Choroid plexus epithelial cell (primary cell): ENCODE data around the gene KCTD7.
A peak's percentile ranks its signal among the peaks of the same experiment; 100 is the strongest.

Experiments
- DNase-seq: peaks from one replicate; pipeline ENCODE4 v3.0.0-alpha.2; 2010; ENCODE audit warnings: low read depth
- H3K4me3 ChIP-seq: 2 replicates; pipeline ENCODE4 v1.5.1; 2011; ENCODE audit warnings: low read depth, mild to moderate bottlenecking, control low read depth, low read length, moderate library complexity
- TF ChIP-seq, protein P1 (sequence below): conservative IDR thresholded peaks from 2 replicates; pipeline ENCODE4 v1.5.1; 2011; ENCODE audit warnings: low read depth, mild to moderate bottlenecking, control low read depth, inconsistent platforms, low read length, moderate library complexity

KCTD7 gene

DNA sequence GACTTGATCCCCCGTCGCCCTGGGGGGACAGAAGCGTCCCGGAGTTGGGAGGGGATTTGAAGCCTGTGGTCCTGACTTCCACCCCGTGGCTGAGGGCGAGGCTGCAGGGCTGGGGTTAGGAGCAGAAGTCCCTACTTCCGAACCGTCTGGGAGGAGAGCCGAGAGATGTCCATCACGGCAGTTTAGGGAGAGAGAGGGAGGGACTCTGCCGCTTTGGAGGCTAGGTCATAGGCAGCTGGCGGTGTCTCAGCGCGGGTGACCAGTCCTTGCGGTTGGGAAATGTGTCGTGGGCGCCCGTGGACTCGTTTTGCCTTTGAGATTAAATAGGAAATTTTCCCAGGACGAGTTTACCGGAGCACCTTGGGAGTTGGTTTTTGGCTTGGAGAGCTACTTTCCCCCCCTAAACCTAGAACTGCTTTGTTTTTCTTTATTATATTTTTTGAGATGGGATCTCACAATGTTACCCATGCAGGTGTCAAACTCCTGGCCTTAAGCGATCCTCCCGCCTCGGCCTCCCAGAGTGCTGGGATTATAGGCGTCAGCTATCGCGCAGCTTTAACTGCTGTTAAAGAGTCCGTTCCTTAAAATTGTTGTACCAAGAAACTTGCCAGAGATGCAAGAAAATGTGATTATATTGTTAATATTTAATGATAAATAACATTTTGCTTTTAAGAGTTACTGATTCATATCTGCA, 26.6 kb downstream of the KCTD7 start:
- H3K4me3 ChIP-seq: peak overlapping the region; percentile 85
- DNase-seq: peak; percentile 48
- TF ChIP-seq, protein P1, sequence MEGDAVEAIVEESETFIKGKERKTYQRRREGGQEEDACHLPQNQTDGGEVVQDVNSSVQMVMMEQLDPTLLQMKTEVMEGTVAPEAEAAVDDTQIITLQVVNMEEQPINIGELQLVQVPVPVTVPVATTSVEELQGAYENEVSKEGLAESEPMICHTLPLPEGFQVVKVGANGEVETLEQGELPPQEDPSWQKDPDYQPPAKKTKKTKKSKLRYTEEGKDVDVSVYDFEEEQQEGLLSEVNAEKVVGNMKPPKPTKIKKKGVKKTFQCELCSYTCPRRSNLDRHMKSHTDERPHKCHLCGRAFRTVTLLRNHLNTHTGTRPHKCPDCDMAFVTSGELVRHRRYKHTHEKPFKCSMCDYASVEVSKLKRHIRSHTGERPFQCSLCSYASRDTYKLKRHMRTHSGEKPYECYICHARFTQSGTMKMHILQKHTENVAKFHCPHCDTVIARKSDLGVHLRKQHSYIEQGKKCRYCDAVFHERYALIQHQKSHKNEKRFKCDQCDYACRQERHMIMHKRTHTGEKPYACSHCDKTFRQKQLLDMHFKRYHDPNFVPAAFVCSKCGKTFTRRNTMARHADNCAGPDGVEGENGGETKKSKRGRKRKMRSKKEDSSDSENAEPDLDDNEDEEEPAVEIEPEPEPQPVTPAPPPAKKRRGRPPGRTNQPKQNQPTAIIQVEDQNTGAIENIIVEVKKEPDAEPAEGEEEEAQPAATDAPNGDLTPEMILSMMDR: peak; percentile 20

DNA sequence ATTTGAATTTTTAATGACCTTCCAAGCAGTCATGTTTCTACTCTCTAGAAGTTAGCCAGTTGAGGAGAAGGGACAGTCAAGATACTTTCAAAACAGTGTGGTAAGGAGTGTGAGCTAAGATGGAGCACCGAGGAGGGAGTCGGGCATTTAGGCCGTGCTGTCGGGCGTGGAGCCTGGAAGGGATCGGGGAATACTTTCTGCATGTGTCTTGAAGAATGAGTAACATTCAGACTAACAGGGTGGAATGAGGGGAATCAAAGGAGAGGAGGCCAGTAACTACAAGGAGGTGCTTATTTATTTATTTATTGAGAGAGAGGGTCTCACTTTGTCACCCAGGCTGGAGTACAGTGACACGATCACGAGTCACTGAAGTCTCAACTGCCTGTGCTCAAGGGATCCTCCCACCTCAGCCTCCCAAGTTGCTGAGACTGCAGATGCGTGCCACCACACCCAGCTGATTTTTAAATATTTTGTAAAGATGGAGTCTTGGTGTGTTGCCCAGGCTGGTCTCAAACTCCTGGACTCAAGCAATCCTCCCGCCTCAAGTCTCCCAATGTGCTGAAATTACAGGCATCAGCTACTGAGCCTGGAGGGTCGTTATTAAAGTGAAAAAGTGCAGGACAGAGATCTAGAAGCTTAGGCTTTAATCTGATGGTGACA, 27.3 kb downstream of the KCTD7 start:
- peak overlapping the region; percentile 85 for H3K4me3 ChIP-seq
- peak; percentile 43 for DNase-seq

DNA sequence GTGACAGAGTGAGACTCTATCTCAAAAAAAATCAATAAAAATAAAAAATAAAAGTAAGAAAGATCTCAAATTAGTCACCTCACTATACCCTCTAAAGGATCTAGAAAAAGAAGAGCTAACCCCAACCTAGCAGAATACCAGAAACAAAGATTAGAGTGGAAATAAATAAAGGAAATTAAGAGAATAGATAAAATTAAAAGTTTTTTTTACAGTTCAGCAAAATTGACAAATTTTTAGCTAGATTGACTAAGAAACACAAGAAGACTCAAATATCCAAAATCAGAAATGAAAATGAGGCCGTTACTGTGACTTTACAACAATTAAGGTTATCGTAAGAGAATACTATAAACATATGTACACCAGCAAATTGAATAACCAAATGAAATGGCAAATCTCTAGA, 29.1 kb downstream of the KCTD7 start:
- no peak overlapping the region for H3K4me3 ChIP-seq
- no peak for DNase-seq
- TF ChIP-seq, protein P1: no peak

DNA sequence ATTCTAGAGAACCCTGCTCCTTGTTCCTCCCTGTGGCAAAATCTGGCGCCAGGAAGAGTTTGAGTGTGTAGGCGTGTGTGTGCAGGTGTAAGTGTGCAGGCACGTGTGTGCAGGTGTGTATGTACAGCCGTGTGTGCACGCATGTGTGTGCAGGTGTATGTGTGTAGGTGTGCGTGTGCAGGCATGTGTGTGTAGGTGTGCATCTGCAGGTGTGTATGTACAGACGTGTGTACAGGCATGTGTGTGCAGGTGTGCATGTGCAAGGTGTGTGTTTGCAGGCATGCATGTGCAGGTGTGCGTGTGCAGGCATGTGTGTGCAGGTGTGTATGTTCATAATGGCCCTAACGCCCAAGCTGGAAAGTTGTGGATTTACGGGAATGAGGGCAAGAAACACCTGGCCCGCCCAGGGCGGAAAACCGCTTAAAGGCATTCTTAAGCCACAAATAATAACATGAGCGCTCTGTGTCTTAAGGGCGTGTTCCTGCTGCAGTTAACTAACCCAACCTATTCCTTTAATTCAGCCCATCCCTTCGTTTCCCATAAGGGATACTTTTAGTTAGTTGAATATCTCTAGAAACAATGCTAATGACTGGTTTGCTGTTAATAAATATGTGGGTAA, 34.1 kb downstream of the KCTD7 start:
- TF ChIP-seq, protein P1: no peak
- no peak overlapping the region for H3K4me3 ChIP-seq
- no peak for DNase-seq

DNA sequence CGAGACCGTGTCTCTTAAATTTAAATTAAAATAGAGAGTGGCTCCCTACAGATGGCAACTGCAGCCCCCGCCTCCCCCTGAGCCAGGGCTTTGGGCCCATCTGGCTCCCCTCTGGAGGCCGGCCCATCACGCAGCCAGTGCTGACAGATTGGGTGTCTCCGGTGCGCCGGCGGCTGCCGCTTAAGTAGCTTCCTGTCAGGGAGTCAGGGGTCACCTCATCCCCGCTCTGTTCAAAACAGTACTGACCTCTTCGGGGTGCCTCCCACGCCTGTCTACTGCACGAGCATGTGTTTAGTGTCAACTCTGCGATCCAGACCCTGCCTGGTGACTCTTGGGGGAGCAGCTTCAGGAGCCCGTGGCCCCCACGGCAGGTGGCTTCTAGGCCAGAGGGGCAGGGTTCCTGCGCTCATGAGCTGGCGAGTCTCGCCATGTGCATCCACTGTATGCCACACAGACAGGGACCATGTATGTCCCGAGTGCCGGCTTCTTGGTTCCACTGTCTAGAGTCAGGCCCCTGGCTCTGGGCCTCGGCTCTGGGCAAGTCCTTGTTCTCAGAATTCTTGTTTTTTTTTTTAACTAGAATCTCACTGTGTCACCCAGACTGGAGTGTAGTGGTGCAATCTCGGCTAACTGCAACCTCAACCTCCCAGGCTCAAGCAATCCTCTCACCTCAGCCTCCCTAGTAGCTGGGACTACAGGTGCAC, 36.1 kb downstream of the KCTD7 start:
- no peak overlapping the region for H3K4me3 ChIP-seq
- TF ChIP-seq, protein P1: no peak
- no peak for DNase-seq

DNA sequence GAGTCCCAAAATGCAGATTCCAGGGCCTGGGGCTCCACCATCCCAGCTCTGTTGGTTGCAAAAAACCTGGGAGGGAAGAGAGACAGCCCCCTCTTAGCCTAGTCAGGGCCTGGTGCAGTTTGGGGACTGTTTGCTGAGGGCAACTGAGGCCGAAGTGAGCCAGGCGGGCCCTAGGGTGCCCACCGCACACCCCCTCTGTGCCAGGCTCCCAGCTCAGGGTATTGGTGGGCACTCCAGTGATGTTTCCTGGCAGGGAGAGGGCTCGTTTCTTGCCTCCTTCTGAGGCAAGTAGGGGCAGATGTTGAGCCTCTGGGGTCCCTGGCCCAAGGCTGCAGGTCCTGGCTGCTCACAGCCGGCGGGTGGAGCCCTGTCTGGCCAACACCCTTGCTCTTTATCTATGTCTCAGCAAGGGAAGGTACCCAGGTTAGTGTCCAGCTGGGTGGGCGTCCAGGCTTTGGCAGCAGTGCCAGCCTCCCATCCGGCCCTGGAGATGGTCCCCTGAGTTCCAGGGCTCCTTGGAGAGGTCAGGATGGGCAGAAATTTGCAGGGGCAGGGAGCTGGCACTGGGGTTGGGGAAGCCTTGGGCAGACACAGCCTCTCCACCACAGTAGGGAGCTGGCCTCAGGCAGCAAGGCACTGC, 37.8 kb downstream of the KCTD7 start:
- H3K4me3 ChIP-seq: no peak overlapping the region
- DNase-seq: no peak
- TF ChIP-seq, protein P1: no peak

DNA sequence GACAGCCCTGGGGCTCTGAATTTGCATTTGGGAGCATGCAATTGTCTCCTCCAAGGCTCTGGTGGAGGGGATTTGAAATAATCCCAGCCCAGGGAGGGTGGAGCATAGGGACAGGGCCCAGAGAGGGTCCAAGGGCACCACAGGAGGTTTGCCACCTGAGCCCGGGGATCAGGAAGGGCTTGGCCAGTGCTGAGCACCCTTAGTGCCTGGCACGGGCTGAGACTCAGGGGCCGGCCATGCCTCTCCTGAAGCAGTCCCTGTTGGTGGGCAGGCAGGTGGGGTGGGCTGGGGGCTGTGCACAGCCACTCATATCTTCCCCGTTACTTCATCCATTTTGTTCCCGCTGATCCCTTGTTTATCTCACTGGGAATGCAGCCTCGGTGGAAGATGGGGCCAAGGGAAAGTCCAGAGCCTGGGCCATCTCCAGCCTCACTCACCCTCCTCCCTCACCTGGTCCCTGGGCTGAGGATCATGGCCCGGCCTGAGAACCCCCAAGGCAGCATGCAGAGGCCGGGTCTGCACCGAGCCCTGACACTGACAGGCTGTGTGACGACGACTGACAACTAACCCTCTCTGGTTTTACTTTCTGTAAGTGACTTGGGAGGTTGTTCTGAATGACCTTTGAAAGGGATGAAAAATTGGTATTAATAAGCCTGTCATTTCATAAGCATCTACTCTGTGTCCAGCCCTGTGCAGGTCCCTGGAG, 38.5 kb downstream of the KCTD7 start:
- DNase-seq: no peak
- H3K4me3 ChIP-seq: no peak overlapping the region
- TF ChIP-seq, protein P1: no peak
